ENCODE measurements around the gene SEMA3B. TPM values are rescaled to one million over a fixed set of nuclear protein-coding genes. Genes with fewer than 3 reads are reported as not detected.
A peak's percentile ranks its signal among the peaks of the same experiment; 100 is the strongest.

The SEMA3B gene
- total RNA-seq, 4 donors from 2014 or later = 0.70 to 8.2 (median 2.4) TPM

DNA sequence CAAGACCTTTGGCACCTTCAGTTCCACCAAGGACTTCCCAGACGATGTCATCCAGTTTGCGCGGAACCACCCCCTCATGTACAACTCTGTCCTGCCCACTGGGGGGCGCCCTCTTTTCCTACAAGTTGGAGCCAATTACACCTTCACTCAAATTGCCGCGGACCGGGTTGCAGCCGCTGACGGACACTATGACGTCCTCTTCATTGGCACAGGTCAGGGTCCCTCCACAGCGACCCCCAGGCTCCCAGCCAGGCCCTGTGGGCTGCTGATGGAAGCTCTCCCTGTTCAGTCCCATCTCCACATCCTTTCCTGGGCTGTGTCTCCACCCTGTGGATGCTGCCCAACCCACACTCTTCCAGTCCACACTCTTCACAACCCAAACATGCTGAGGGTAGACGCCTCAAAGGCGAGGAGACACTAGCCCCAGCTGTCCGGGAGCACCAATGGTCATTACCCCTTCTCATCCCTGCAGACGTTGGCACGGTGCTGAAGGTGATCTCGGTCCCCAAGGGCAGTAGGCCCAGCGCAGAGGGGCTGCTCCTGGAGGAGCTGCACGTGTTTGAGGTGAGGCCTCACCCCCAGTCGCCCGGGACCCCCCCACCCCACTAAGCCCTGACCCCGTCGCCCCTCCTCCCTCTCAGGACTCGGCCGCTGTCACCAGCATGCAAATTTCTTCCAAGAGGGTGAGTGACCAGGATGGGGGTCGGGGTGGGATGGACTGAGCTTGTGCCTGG is 5.6 kb downstream of the SEMA3B start:
- Histone ChIP-seq H3K4me1 (peaks cover 11 to 67% (median 33%) of the 10 kb centered on the region in 3 donors), H3K4me3 (no peak overlapping the region), H3K27me3 (peaks cover 0 to 40% (median 3%) of the 10 kb centered on the region in 4 donors), H3K36me3 (no peaks in the 10 kb centered on the region), H3K27ac (no peak overlapping the region), H3K9me3 (no peaks in the 10 kb centered on the region)
- no peak for DNase-seq
- TF ChIP-seq, protein P1, sequence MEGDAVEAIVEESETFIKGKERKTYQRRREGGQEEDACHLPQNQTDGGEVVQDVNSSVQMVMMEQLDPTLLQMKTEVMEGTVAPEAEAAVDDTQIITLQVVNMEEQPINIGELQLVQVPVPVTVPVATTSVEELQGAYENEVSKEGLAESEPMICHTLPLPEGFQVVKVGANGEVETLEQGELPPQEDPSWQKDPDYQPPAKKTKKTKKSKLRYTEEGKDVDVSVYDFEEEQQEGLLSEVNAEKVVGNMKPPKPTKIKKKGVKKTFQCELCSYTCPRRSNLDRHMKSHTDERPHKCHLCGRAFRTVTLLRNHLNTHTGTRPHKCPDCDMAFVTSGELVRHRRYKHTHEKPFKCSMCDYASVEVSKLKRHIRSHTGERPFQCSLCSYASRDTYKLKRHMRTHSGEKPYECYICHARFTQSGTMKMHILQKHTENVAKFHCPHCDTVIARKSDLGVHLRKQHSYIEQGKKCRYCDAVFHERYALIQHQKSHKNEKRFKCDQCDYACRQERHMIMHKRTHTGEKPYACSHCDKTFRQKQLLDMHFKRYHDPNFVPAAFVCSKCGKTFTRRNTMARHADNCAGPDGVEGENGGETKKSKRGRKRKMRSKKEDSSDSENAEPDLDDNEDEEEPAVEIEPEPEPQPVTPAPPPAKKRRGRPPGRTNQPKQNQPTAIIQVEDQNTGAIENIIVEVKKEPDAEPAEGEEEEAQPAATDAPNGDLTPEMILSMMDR (IDR thresholded peaks at IDR 0.05) = peak; percentile 69 to 87 (median 78)
- no peak for TF ChIP-seq POLR2A (IDR thresholded peaks at IDR 0.05)
- 2 to 34% methylated on average over 11 to 15 of the region's 26 CpGs for WGBS, 2 donors
- intact Hi-C loops (cut with DNase I) = loop anchor here (5.0 to 10.0 kb wide), 2 partner anchors 50 to 82 kb away; partner anchors contain the start of genes GNAT1, HYAL2 and TUSC2

DNA sequence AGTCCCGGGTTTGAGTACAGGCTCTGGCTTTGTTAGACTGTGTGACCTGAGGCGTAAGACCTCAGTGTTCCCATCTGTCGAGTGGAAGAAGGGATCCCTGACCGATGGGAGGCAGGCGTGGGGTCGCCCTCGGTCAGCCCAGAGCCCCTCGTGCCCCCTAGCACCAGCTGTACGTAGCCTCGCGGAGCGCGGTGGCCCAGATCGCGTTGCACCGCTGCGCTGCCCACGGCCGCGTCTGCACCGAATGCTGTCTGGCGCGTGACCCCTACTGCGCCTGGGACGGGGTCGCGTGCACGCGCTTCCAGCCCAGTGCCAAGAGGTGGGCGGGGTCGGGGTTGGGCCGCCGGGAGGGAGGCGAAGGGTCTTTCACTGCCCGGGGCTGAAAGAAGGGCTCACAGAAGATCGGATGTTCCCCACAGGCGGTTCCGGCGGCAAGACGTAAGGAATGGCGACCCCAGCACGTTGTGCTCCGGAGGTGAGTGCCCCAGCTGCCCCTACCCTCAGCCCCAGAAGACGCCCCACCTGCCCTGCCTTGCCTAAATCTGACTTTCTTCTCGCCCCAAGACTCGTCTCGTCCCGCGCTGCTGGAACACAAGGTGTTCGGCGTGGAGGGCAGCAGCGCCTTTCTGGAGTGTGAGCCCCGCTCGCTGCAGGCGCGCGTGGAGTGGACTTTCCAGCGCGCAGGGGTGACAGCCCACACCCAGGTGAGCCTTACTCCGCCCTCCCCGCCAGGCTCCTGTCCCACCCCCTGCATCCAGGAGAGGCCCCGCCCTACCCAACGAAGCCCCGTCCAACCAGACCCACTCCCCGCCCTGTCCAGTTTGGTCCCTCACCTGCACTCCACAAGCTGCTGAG is 6.4 kb downstream of the SEMA3B start:
- H3K36me3 ChIP-seq = no peaks in the 10 kb centered on the region
- H3K27ac ChIP-seq = no peak overlapping the region
- TF ChIP-seq POLR2A (IDR thresholded peaks at IDR 0.05) = no peak
- TF ChIP-seq, protein P1 (IDR thresholded peaks at IDR 0.05) = no peak
- H3K4me3 ChIP-seq = no peak overlapping the region
- peaks cover 11 to 59% (median 26%) of the 10 kb centered on the region in 3 donors for H3K4me1 ChIP-seq
- peaks cover 0 to 40% (median 3%) of the 10 kb centered on the region in 4 donors for H3K27me3 ChIP-seq
- 80 to 83% methylated on average over 2 to 4 of the region's 65 CpGs for WGBS, 2 donors
- intact Hi-C loops (cut with DNase I) = loop anchor here (10.0 kb wide), 1 partner anchor 49 kb away; the partner anchor contains the start of genes HYAL2 and TUSC2
- no peaks in the 10 kb centered on the region for H3K9me3 ChIP-seq
- DNase-seq = no peak

DNA sequence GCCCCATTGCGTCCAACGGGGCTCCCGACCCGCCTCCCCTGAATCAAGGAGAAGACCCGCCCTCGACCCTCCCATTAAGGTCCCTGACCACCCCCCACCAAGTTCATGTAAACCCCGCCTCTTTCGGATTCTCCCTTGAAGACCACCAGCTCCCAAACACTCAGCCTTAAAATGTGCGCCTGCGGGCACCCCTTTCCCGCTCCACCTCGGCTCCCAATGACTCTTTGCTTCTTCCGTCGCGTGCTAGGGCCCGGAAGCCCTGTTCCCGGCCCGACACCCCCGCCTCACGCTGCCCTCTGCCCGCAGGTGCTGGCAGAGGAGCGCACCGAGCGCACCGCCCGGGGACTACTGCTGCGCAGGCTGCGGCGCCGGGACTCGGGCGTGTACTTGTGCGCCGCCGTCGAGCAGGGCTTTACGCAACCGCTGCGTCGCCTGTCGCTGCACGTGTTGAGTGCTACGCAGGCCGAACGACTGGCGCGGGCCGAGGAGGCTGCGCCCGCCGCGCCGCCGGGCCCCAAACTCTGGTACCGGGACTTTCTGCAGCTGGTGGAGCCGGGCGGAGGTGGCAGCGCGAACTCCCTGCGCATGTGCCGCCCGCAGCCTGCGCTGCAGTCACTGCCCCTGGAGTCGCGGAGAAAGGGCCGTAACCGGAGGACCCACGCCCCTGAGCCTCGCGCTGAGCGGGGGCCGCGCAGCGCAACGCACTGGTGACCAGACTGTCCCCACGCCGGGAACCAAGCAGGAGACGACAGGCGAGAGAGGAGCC is 7.2 kb downstream of the SEMA3B start:
- Histone ChIP-seq H3K4me1 (peaks cover 11 to 52% (median 26%) of the 10 kb centered on the region in 3 donors), H3K9me3 (no peaks in the 10 kb centered on the region), H3K27me3 (peaks cover 0 to 40% (median 3%) of the 10 kb centered on the region in 4 donors), H3K36me3 (no peaks in the 10 kb centered on the region), H3K27ac (no peak overlapping the region), H3K4me3 (no peak overlapping the region)
- intact Hi-C loops (cut with DNase I) = loop anchor here (10.0 kb wide), 1 partner anchor 49 kb away; the partner anchor contains the start of genes HYAL2 and TUSC2
- TF ChIP-seq POLR2A (IDR thresholded peaks at IDR 0.05) = no peak
- TF ChIP-seq, protein P1 (IDR thresholded peaks at IDR 0.05) = no peak
- no peak for DNase-seq
- 59 to 81% methylated on average over 8 to 12 of the region's 79 CpGs for WGBS, 2 donors

DNA sequence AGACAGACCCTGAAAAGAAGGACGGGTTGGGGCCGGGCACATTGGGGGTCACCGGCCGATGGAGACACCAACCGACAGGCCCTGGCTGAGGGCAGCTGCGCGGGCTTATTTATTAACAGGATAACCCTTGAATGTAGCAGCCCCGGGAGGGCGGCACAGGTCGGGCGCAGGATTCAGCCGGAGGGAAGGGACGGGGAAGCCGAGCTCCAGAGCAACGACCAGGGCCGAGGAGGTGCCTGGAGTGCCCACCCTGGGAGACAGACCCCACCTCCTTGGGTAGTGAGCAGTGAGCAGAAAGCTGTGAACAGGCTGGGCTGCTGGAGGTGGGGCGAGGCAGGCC is 7.8 kb downstream of the SEMA3B start:
- Histone ChIP-seq H3K36me3 (no peaks in the 10 kb centered on the region), H3K9me3 (no peaks in the 10 kb centered on the region), H3K27ac (no peak overlapping the region), H3K4me1 (peaks cover 11 to 47% (median 26%) of the 10 kb centered on the region in 3 donors), H3K27me3 (peaks cover 0 to 40% (median 3%) of the 10 kb centered on the region in 4 donors), H3K4me3 (no peak overlapping the region)
- 76 to 77% methylated on average over 8 to 13 of the region's 17 CpGs for WGBS, 2 donors
- no peak for DNase-seq
- intact Hi-C loops (cut with DNase I) = loop anchor here (10.0 kb wide), 1 partner anchor 48 kb away; the partner anchor contains the start of genes HYAL2 and TUSC2
- TF ChIP-seq, protein P1 (IDR thresholded peaks at IDR 0.05) = no peak
